ACC112 (cell line): ENCODE results near the gene SERPINA3.

Experiments used
- H2AFZ ChIP-seq: fragments of 200-600 bp; sonication (generic); one replicate; pipeline ENCODE4 v1.6.0; 2017; ENCODE audit warnings: antibody characterized with exemption, low read length; ENCODE audit not compliant: unreplicated experiment
- H3K27ac ChIP-seq: fragments of 200-600 bp; sonication (generic); 2 replicates; pipeline ENCODE4 v1.5.1; 2014; ENCODE audit warnings: low read depth, mild to moderate bottlenecking, antibody characterized with exemption, low read length, moderate library complexity
- H3K27me3 ChIP-seq: fragments of 200-600 bp; sonication (generic); 2 replicates; pipeline ENCODE4 v1.6.1; 2014; ENCODE audit warnings: mild to moderate bottlenecking, antibody characterized with exemption, low read length, moderate library complexity, mixed read lengths; ENCODE audit not compliant: insufficient read depth
- H3K36me3 ChIP-seq: fragments of 200-600 bp; sonication (generic); 2 replicates; pipeline ENCODE4 v1.6.1; 2016; ENCODE audit warnings: mild to moderate bottlenecking, antibody characterized with exemption, low read length, moderate library complexity, mixed read lengths; ENCODE audit not compliant: insufficient read depth
- H3K4me1 ChIP-seq: fragments of 200-600 bp; sonication (generic); one replicate; pipeline ENCODE4 v1.6.1; 2016; ENCODE audit warnings: low read length, mixed read lengths; ENCODE audit not compliant: insufficient read depth, unreplicated experiment, control insufficient read depth
- H3K4me3 ChIP-seq: fragments of 200-600 bp; sonication (generic); 2 replicates; pipeline ENCODE4 v1.5.1; 2014; ENCODE audit warnings: mild to moderate bottlenecking, low read depth, low read length
- H3K79me2 ChIP-seq: fragments of 200-600 bp; sonication (generic); one replicate; pipeline ENCODE4 v1.6.0; 2016; ENCODE audit warnings: low read length; ENCODE audit not compliant: control insufficient read depth, unreplicated experiment, insufficient read depth

Gene SERPINA3

DNA sequence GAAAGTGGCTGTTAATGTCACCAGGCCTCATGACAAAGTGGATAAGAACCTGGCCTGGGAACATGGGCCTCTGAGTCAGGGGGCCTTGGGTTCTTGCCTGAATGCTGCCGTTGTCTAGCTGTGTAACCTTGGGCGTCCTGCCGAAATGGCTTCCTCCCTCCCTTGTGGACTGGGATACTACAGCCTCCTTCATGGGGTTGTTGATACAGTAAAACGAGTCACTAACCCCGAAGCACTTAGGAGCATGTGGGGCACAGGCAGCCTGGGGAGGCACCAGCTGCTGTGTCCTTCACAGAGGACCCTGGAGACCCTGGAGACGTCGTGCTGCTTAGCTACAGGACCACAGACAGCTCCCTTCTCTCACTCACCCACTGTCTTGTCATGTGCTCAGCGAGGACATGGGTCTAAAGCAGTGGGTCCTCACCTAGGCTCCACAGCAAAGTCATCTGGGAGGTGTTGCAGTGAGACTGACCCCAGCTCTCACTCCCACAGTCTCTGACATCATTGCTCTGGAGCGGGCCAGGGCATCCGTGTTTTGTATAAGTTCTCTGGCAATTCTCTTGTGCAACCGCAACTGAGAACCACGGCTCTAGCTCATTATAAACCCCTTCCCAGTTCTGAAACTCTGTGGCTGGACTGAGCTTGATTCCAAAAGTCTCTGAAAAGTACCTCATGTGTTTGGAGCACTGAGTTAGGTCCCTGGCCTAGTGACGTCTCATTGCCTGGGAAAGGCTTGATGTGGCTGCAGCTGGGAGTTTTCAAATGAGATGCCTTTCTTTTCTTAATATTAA lies 42.1 kb downstream of the SERPINA3 start:
- H3K27me3 ChIP-seq, result no peaks in the 10 kb centered on the region
- H2AFZ ChIP-seq, result no peak overlapping the region
- no peaks in the 10 kb centered on the region for H3K36me3 ChIP-seq
- no peak overlapping the region for H3K4me3 ChIP-seq
- no peaks in the 10 kb centered on the region for H3K4me1 ChIP-seq
- no peaks in the 10 kb centered on the region for H3K79me2 ChIP-seq
- no peak overlapping the region for H3K27ac ChIP-seq

DNA sequence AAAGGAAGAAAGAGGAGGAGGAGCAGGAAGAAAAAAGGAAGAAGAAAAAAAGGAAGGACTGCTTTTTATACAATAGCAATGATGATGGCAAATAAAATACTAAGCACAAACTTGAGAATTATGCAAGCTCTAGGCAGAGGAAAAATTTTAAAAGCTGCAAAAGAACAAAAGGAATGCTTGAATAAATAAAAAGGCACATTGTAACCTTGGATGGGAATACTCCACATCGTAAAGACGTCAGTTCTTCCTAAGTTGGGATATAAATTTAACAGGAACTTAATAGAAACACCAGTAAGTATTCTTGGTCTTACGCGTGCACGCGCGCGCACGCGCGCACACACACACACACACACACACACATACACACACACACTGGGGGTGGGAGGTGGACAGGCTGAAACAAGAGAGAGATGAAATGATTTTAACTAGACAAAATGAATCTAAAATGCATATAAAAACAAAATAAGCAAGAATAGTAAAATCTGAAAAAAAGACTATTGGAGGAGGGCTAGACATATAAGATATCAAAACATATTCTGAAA lies 43.0 kb downstream of the SERPINA3 start:
- H3K4me3 ChIP-seq, result no peak overlapping the region
- no peaks in the 10 kb centered on the region for H3K36me3 ChIP-seq
- H3K27me3 ChIP-seq, result no peaks in the 10 kb centered on the region
- H3K27ac ChIP-seq, result no peak overlapping the region
- no peaks in the 10 kb centered on the region for H3K79me2 ChIP-seq
- no peaks in the 10 kb centered on the region for H3K4me1 ChIP-seq
- no peak overlapping the region for H2AFZ ChIP-seq

DNA sequence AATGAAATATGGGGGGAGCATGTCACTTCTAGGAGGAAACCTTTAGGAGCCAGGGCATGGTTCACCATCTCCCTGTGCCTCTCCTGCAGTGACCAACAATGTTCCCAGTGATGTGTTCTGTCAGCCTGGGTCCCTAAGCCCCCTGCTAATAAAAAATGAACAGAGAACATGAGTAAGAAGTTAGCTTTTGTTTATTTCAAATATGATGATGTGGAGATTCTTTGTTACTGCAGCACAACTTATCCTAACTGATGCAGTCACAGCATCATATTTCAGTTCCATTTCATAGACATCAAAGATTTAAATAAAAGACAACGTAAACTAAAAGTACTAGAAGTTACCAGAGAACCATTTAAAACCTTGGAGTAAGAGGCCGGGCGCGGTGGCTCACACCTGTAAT lies 43.9 kb downstream of the SERPINA3 start:
- Histone ChIP-seq H3K4me1 (no peaks in the 10 kb centered on the region), H3K79me2 (no peaks in the 10 kb centered on the region), H2AFZ (no peak overlapping the region), H3K4me3 (no peak overlapping the region), H3K27ac (no peak overlapping the region), H3K36me3 (no peaks in the 10 kb centered on the region), H3K27me3 (no peaks in the 10 kb centered on the region)

GRCh38 chr14:94659256-94659655 lies 47.1 kb downstream of the SERPINA3 start:
- Histone ChIP-seq H3K4me1 (peaks cover 2% of the 10 kb centered on the region), H3K27ac (no peak overlapping the region), H3K79me2 (no peaks in the 10 kb centered on the region), H3K27me3 (no peaks in the 10 kb centered on the region), H2AFZ (no peak overlapping the region), H3K36me3 (no peaks in the 10 kb centered on the region), H3K4me3 (no peak overlapping the region)

DNA sequence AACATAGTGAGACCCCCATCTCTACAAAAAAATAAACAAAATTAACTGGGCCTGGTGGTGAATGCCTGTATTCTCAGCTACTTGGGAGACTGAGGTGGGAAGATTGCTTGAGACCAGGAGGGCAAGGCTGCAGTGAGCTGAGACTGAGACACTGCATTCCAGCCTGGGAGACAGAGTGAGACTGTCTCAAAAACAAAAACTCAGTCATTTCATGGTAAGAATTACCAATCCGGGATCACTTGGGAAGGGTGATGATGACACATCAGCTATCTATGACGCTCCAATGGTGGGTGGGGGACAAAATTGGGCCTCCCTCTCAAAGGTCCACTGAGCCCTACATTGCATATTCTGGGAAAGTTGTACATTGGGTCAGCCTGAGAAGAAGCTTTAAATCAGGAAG lies 47.7 kb downstream of the SERPINA3 start:
- Histone ChIP-seq H3K4me3 (no peak overlapping the region), H2AFZ (no peak overlapping the region), H3K27me3 (no peaks in the 10 kb centered on the region), H3K4me1 (peaks cover 8% of the 10 kb centered on the region), H3K79me2 (no peaks in the 10 kb centered on the region), H3K27ac (no peak overlapping the region), H3K36me3 (no peaks in the 10 kb centered on the region)

DNA sequence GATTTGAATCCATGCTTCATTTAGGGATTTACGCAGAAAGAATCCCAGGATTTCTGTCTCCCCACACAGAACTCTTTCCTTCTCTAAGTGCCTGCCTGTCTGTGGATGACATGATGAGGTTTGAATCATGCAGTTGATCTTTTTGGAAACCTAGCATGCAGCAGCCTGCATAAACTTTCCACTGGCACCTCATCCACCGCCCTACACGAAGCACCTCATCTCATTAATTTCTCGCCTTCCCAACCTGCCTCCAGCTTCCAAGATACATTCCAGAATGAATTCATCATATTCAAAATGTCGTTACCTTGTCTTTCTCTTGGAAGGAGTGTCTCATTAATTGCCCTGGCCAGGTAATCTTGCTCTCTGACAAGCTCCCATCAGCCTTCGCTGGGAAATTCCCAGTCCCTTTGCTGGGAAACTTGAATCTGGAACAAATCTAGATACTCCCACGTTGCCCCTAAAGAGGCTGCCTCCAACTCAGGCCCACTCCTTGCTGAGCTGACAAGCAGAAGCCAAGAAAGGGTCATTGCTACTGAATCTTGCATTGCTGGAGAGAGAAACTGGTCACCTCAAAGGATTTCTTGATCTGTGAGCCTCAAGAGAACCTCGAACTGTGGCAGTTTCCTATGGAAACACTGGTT lies 48.2 kb downstream of the SERPINA3 start:
- Histone ChIP-seq H3K27ac (no peak overlapping the region), H2AFZ (no peak overlapping the region), H3K79me2 (no peaks in the 10 kb centered on the region), H3K27me3 (no peaks in the 10 kb centered on the region), H3K36me3 (no peaks in the 10 kb centered on the region), H3K4me1 (peaks cover 14% of the 10 kb centered on the region), H3K4me3 (no peak overlapping the region)

GRCh38 chr14:94663538-94663937 lies 51.3 kb downstream of the SERPINA3 start:
- H2AFZ ChIP-seq, result no peak overlapping the region
- peaks cover 14% of the 10 kb centered on the region for H3K4me1 ChIP-seq
- no peak overlapping the region for H3K4me3 ChIP-seq
- H3K27me3 ChIP-seq, result no peaks in the 10 kb centered on the region
- H3K36me3 ChIP-seq, result no peaks in the 10 kb centered on the region
- H3K79me2 ChIP-seq, result no peaks in the 10 kb centered on the region
- H3K27ac ChIP-seq, result no peak overlapping the region; the same call in 1 of the 2 replicates

DNA sequence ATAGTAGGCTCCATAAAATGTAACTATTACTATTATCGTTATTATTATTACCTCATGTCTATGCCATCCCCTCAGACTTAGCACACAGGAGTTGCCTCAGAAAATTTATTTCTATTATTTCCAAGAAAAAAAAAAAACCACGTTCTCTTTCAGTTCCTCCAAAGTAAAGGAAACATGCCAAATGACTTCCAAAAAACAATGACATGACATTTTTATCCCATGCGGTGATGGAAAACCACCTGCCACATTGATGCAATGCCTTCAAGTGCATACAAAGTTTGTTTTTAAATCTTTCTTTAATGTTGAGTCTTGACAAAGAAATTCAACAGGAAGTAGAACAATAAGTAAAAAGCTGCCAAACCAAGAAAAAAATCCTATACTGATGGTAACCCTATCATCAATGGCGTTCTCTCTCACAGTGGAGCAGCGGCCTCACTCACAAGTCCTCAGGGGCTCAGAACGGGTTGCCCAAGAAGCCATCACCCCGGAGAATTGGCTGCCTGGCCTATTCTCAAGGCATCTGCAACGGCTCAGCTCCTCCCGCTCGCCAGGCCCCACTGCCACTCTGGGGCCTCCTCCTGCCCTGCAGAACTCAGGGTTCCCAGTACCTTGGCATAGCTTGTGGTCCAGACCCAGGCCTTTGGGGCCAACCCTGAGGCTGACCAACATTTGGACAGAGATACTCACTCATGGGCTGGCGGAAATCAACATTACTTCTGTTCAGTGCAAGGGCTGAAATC lies 51.9 kb downstream of the SERPINA3 start:
- Histone ChIP-seq H3K27ac (peak overlapping the region; percentile 72), H2AFZ (no peak overlapping the region), H3K79me2 (no peaks in the 10 kb centered on the region), H3K4me3 (no peak overlapping the region), H3K36me3 (no peaks in the 10 kb centered on the region), H3K27me3 (no peaks in the 10 kb centered on the region), H3K4me1 (peaks cover 14% of the 10 kb centered on the region)

DNA sequence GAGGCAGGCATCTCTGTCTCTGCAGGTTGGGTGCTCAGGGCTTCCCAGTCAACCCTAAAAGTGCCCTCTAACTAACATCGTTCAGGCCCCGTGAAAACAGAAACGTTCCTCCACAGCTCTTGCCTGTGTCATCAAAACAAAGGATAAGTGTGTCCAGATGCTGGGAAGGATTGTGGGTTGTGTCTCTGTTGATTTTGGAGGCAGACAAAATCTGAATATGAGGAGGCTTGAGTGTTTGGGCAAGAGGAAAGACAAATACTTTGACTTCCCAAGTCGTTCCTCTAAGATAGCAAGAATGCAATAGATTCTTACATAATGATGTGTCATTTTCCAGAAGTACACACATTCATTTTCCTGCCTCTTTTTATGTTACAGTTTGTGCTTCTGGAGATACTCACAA lies 52.9 kb downstream of the SERPINA3 start:
- H3K79me2 ChIP-seq, result no peaks in the 10 kb centered on the region
- peak overlapping the region; percentile 72 for H3K27ac ChIP-seq
- H3K4me1 ChIP-seq, result peaks cover 14% of the 10 kb centered on the region
- H3K36me3 ChIP-seq, result no peaks in the 10 kb centered on the region
- H3K27me3 ChIP-seq, result no peaks in the 10 kb centered on the region
- H3K4me3 ChIP-seq, result peak overlapping the region; percentile 29; the same call in 1 of the 2 replicates
- peak overlapping the region; percentile 36 for H2AFZ ChIP-seq

GRCh38 chr14:94665544-94665943 lies 53.4 kb downstream of the SERPINA3 start:
- Histone ChIP-seq H3K4me1 (peaks cover 14% of the 10 kb centered on the region), H3K79me2 (no peaks in the 10 kb centered on the region), H3K27me3 (no peaks in the 10 kb centered on the region), H3K36me3 (no peaks in the 10 kb centered on the region), H2AFZ (no peak overlapping the region), H3K27ac (peak overlapping the region; percentile 72), H3K4me3 (0 out of 2 replicates have a peak overlapping the region, but pooled peaks have one; percentile 29)
